Fibroblast of peridontal ligament (primary cell): Measurements from ENCODE around the gene GLT8D1.
"Not testable (repeated sequence)": the region's sequence is repeated elsewhere in the genome, so short reads cannot be mapped to it uniquely, and the experiment has no call there.

Experiments used
- DNase-seq: peaks from one replicate; pipeline ENCODE4 v3.0.0-alpha.2; 2010; ENCODE audit errors: extremely low read depth

Gene GLT8D1

GRCh38 chr3:52681596-52681995 is 24.0 kb downstream of the GLT8D1 start:
- DNase-seq: no peak

GRCh38 chr3:52679811-52680210 is 25.8 kb downstream of the GLT8D1 start:
- DNase-seq: no peak

GRCh38 chr3:52679199-52679538 is 26.4 kb downstream of the GLT8D1 start:
- peak; percentile 64 for DNase-seq

GRCh38 chr3:52678265-52679198 is 27.1 kb downstream of the GLT8D1 start:
- no peak for DNase-seq

- not testable (repeated sequence) for DNase-seq
These were observed 29.4 kb downstream of the GLT8D1 start for GRCh38 chr3:52676201-52676600.

GRCh38 chr3:52671676-52672075 is 33.9 kb downstream of the GLT8D1 start:
- no peak for DNase-seq

- peak; percentile 100 for DNase-seq
These were observed 34.7 kb downstream of the GLT8D1 start for GRCh38 chr3:52670621-52671521.

- DNase-seq: no peak
These were observed 42.5 kb downstream of the GLT8D1 start for GRCh38 chr3:52663098-52663497.

- DNase-seq: no peak
These were observed 45.5 kb downstream of the GLT8D1 start for GRCh38 chr3:52660046-52660445.

GRCh38 chr3:52655895-52656294 is 49.7 kb downstream of the GLT8D1 start:
- DNase-seq: no peak

GRCh38 chr3:52651592-52651991 is 54.0 kb downstream of the GLT8D1 start:
- DNase-seq: no peak

- no peak for DNase-seq
These were observed 55.2 kb downstream of the GLT8D1 start for GRCh38 chr3:52650439-52650838.

GRCh38 chr3:52649461-52650210 is 56.0 kb downstream of the GLT8D1 start:
- DNase-seq: peak; percentile 63

- DNase-seq: no peak
These were observed 60.0 kb downstream of the GLT8D1 start for GRCh38 chr3:52645549-52645948.
